ENCODE results near the gene KLRB1. TPM values are rescaled to one million over a fixed set of nuclear protein-coding genes. Genes with fewer than 3 reads are reported as not detected.
"Not testable (repeated sequence)": the region's sequence is repeated elsewhere in the genome, so short reads cannot be mapped to it uniquely, and the experiment has no call there.

The KLRB1 gene
- polyA plus RNA-seq (2012; ENCODE audit: insufficient read depth, insufficient read length), result not detected

DNA sequence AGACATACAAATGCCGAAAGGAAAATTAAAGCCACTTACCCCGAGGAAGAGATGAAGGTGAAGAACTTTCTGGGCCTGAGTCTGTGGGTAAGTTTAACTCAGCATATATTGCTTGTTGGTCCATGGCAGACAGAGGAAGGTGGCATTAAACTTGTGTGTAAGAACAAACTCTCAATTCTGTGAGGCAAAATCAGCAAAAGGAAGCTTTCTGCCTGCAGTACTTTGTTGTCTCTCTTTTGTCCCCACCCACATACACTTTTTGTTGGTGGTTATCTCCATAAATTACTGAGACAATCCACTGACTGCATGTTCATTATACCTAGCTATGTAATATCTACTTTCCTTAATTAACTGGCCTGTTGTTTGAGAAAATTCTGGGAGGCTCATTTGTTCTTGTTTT, at the start of gene KLRB1:
TSS of gene KLRB1 (minus strand) at position 201 of the 400 bp plus-strand sequence. CDS start at position 124, 77 bp downstream.
- DNase-seq (ENCODE audit: low read depth, low spot score), result no peak
- H3K4me3 ChIP-seq (ENCODE audit: low read length), result no peak within 1 kb of the TSS

DNA sequence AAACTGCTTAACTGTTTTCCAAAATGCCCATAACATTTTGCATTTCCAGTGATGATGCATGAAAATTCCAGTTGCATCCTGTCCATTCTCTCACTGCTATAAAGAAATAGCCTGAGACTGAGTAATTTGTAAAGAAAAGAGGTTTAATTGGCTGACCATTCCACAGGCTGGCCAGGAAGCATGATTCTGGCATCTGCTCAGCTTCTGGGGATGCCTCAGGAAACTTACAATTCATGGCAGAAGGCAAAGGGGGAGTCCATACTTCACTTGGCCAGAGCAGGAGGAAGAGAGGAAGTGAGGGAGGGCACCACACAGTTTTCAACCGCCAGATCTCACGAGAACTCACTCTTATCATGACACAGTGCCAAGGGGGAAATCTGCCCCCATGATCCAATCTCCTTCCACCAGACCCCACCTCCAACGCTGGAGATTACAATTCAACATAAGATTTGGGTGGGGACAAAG, 43.6 kb upstream of the KLRB1 start:
- H3K4me3 ChIP-seq (ENCODE audit: low read length), result no peak overlapping the region
- DNase-seq (ENCODE audit: low read depth, low spot score), result peak; percentile 41

DNA sequence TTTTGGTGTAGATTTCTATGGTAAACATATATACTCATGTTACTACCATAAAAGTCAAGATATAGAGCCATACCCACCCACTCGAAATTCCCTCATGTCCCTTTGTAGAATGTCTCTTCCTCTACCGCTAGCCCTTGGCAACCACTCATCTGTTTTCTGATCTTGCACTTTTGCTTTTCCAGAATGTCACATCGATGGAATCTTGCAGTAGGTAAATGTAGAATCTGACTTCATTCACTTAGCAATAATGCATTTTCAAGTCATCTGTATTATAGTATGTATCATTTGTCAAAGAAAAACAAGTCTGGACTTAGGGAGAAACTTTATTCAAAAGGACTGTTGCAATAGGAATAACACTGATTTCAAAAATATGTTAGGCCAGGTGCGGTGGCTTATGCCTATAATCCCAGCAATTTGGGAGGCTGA, 42.4 kb upstream of the KLRB1 start:
- peak overlapping the region; percentile 24 for H3K4me3 ChIP-seq (ENCODE audit: low read length)
- DNase-seq (ENCODE audit: low read depth, low spot score), result no peak

DNA sequence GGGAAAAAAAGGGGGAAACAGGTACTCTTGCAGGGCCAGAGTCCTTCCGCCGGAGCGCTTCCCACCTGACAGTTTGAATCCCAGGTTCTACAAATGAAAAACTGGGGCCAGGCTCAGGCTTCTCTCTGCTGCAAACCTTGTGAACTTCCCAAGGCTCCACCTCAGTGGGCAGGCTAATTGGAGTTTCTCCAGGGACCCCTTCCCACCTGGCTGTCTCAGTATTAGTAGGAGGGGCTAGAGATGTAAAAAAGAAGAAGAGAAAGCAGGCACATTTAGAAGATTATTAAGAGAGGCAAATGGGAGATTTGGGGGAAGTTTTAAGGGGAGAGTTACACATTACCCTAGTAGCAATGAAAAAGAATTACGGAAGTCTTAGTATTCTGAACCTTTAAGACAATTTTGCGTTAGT, 41.8 kb upstream of the KLRB1 start:
- peak overlapping the region; percentile 61 for H3K4me3 ChIP-seq (ENCODE audit: low read length)
- no peak for DNase-seq (ENCODE audit: low read depth, low spot score)

DNA sequence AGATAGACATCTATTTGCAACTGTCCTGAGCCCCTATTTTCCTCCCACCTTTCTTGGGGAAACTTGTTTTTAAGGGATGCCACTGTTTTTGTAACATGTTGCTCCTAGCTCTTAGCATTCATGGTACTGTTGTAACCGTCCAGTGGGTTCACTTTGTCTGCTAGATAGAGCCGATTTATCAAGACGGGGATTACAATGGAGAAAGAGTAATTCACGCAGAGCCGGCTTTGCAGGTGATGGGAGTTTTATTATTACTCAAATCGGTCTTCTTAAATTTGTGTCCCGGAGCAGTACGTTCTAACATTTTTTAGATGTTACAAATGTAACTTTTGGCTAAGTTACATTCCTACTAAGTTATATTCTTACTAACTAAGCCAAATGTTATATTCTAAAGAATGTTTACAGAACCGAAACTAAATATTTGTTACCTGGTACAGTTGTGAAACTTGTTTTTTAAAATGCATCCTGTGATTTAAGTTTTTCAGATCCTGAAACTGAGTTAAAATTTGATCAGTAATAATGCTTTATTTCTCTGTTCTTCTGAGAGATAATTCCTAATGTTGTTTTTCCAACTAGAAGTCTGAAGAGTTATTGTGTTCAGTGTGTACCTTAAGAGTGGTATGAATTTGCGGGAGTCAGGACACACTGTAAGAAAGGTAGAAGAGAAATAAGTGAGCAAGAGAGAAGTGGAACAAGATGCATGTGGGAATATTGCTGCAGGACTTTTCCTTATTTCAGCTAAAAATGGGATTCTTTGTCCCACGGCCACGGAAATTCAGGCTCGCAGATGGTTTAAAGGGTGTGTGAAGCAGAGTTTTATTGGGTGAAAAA, 41.2 kb upstream of the KLRB1 start:
- peak; percentile 27 for DNase-seq (ENCODE audit: low read depth, low spot score)
- H3K4me3 ChIP-seq (ENCODE audit: low read length), result peak overlapping the region; percentile 61

- peak; percentile 84 for DNase-seq (ENCODE audit: low read depth, low spot score)
- H3K4me3 ChIP-seq (ENCODE audit: low read length), result peak overlapping the region; percentile 61
Measured at GRCh38 chr12:9647825-9648700, 40.3 kb upstream of the KLRB1 start.

- DNase-seq (ENCODE audit: low read depth, low spot score), result peak; percentile 55
- peak overlapping the region; percentile 61 for H3K4me3 ChIP-seq (ENCODE audit: low read length)
Measured at GRCh38 chr12:9646794-9647781, 39.4 kb upstream of the KLRB1 start.

- not testable (repeated sequence) for H3K4me3 ChIP-seq (ENCODE audit: low read length)
Measured at GRCh38 chr12:9644985-9645551, 37.4 kb upstream of the KLRB1 start.

DNA sequence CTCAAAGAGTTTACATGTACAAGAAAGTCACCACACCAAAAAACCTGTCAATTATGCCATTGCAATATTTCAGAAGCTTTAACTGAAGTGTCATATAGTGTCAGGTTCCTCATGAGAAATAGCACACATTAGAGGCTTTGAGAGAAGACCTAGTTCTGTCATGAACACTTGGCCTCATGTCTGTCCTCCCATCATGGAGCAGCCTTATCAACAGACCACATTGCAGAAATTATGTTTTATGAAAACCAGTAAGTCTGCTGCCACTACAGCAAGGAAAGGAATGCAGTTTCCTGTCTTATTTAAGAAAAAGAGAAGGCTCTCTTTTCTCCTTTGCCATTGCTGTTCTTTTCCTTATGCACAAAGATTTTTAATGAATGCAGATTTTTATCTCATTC, 35.5 kb upstream of the KLRB1 start:
- no peak for DNase-seq (ENCODE audit: low read depth, low spot score)
- no peak overlapping the region for H3K4me3 ChIP-seq (ENCODE audit: low read length)

More at GRCh38 chr12:9644985-9645551, 37.4 kb upstream of the KLRB1 start:
- DNase-seq (ENCODE audit: low read depth, low spot score), result not testable (repeated sequence)

DNA sequence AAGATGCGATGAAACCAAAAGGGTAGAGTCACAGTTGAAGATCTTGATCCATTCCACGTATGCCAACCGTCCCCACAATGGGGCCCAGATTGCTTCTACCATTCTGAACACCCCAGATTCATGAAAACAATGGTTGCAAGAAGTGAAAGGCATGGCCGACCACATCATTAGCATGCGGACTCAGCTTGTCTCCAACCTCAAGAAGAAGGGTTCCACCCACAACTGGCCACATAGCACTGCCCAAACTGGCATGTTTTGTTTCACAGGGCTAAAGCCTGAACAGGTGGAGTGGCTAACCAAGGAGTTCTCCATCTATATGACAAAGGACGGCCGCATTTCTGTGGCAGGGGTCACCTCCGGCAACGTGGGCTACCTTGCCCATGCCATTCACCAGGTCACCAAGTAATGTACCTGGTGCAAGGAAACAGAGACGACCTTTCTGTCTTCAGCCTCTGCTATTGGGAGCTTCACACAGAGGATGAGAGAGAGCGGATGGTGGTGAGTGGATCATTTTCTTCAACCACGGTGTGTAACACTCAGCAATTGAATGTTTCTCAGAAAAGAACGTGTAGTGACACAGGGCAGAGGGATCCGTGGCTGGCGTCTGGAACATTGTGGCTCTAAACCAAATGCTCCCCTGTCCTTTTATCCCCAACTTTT, 35.0 kb upstream of the KLRB1 start:
- DNase-seq (ENCODE audit: low read depth, low spot score), result no peak
- no peak overlapping the region for H3K4me3 ChIP-seq (ENCODE audit: low read length)

DNA sequence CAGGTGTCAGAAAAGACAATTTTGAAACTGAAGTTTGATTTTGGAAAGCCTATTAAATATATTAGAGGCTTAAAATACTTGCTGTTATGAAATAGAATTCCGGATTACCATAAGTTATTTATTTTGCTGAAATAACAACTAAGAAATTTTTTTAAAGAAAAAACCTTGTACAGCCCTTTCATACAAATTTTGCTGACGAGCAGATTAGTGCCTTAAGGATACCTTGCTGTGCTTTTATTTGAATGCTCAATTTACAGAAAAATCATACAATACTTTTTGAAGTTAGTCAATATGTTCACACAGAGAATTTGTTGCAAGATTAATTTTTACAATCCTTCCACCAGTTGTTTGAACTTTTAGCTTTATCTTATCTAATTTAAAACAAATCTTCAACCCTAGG, 32.3 kb upstream of the KLRB1 start:
- no peak overlapping the region for H3K4me3 ChIP-seq (ENCODE audit: low read length)
- no peak for DNase-seq (ENCODE audit: low read depth, low spot score)

DNA sequence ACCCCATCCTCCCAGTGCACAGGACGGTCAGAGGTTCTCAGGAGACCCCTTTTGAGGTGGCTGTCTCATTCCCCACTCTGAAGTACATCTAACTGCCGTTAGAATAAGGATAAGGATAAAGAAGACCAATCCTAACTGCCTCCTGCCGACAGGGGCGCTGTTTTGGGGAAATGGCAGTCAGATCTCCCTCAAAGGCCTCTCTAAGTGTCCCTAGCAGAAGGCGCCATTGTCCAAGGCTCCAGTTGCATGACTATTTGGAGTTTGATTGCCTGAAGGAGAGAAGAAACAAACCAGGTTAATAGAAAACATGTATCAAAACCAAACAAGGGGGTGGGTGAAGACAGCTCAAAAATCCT, 29.1 kb upstream of the KLRB1 start:
- H3K4me3 ChIP-seq (ENCODE audit: low read length), result no peak overlapping the region
- no peak for DNase-seq (ENCODE audit: low read depth, low spot score)

- H3K4me3 ChIP-seq (ENCODE audit: low read length), result no peak overlapping the region
- no peak for DNase-seq (ENCODE audit: low read depth, low spot score)
Measured at GRCh38 chr12:9636150-9636850, 28.6 kb upstream of the KLRB1 start.

DNA sequence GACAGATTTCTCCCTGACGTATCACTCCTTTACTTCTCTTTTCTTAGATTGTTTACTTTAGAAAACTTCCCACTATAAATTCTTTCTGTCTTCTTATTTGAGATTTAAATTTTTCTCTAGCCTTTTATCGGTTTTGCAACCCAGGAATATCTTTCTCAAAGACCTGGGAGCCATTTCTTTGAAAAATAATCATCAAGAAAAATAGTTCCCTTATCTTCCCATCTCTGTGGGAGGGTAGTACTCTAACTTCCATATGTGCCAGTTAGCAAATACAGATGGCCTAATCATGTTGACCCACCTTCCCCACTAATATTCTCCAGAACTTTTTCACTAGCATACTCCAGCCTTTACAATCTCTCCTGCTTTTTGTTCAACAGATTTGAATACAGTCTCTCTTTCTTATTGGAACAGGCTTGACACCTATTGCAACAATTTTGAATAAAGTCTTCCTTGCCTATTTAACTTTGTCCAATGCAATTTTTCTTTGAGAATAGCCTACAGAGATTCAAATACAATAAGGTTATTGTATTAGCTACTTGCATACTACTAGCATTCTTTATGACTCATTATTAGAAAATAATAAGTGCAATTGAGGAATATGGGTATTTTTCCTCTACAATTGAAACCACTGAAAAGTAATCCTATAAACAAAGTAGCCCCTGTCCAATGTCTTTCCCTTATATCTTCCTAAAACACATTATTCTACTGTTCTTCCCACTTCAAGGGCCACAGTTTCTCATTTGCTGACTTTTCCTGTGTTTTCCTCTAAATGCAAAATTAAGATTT, 27.4 kb upstream of the KLRB1 start:
- no peak overlapping the region for H3K4me3 ChIP-seq (ENCODE audit: low read length)
- no peak for DNase-seq (ENCODE audit: low read depth, low spot score)

- DNase-seq (ENCODE audit: low read depth, low spot score), result peak; percentile 68
- no peak overlapping the region for H3K4me3 ChIP-seq (ENCODE audit: low read length)
Measured at GRCh38 chr12:9634177-9634803, 26.6 kb upstream of the KLRB1 start.

DNA sequence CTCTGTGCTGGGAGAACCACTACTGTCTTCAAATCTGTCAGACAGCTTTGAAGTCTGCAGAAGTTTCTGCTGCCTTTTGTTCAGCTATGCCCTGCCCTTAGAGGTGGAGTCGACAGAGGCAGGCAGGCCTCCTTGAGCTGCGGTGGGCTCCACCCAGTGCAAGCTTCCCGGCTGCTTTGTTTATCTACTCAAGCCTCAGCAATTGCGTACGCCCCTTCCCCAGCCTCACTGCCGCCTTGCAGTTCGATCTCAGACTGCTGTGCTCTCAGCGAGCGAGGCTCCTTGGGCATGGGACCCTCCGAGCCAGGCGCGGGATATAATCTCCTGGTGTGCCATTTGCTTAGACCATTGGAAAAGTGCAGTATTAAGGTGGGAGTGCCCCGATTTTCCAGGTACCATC, 25.1 kb upstream of the KLRB1 start:
- DNase-seq (ENCODE audit: low read depth, low spot score), result no peak
- H3K4me3 ChIP-seq (ENCODE audit: low read length), result no peak overlapping the region
